Osteocyte (in vitro differentiated cells): Measurements from ENCODE around the gene XRCC4. TPM values are rescaled to one million over a fixed set of nuclear protein-coding genes. Genes with fewer than 3 reads are reported as not detected.

ENCODE experiments used
- DNase-seq: peaks from one replicate; pipeline ENCODE4 v3.0.0; 2021; ENCODE audit warnings: mixed read lengths; ENCODE audit not compliant: unreplicated experiment; ENCODE audit errors: extremely low spot score
- H3K27ac Mint-ChIP-seq: one replicate; pipeline ENCODE4 v1.8.0; 2021; ENCODE audit warnings: mild to moderate bottlenecking, mixed read lengths; ENCODE audit not compliant: unreplicated experiment
- H3K27me3 Mint-ChIP-seq: one replicate; pipeline ENCODE4 v1.8.0; 2021; ENCODE audit warnings: mixed read lengths; ENCODE audit not compliant: unreplicated experiment
- H3K36me3 Mint-ChIP-seq: one replicate; pipeline ENCODE4 v1.8.0; 2021; ENCODE audit warnings: mixed read lengths; ENCODE audit not compliant: unreplicated experiment
- H3K4me1 Mint-ChIP-seq: one replicate; pipeline ENCODE4 v1.8.0; 2021; ENCODE audit warnings: mixed read lengths; ENCODE audit not compliant: unreplicated experiment
- H3K4me3 Mint-ChIP-seq: one replicate; pipeline ENCODE4 v1.8.0; 2021; ENCODE audit warnings: mild to moderate bottlenecking, moderate library complexity, mixed read lengths; ENCODE audit not compliant: unreplicated experiment
- H3K9me3 Mint-ChIP-seq: one replicate; pipeline ENCODE4 v1.8.0; 2021; ENCODE audit warnings: mixed read lengths; ENCODE audit not compliant: unreplicated experiment
- total RNA-seq: library from RNA; stranded (reverse); gene quantifications from 2 replicates; pipeline ENCODE4 v1.2.1, GENCODE V29; 2021
- TF ChIP-seq, protein P1 (sequence below): fragments of 200-600 bp; sonication (generic); IDR thresholded peaks from 2 replicates; pipeline ENCODE4 v1.5.0; 2021; ENCODE audit warnings: antibody characterized with exemption, mild to moderate bottlenecking, moderate library complexity

Gene XRCC4
- total RNA-seq, 1 donor from 2014 or later: 4.2 TPM

DNA sequence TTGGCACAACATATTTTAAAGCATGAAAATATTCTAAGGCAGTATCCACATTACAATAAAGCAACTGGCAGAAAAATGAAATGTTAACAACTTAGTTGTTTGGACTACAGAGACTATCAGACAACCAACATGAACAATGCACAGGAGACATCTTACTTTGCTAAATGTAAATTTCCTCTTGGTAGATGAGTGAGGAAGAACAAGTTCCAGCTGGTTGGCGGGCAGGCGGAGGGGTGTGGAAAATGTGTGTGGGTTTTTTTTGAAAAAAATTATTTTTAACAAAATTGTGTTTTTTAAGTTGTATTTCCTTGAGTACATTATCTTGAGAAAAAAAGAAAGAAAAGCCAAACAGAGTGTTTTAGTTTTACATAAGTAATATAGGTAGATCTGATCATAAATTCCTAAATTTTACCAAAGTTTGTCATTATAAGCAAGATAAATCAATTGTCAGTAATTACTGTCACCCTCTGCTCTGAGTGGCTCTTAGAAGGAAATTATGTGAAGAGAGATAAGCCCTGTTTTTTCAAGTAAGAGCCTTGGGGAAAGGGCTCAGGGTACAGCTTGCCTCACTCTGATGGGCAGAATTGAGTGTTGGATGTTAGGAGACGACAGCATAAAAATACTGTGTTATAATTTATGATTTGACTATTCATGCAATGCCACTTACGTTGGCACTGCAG lies 42.7 kb upstream of the XRCC4 start:
- Mint-ChIP-seq H3K9me3 (no peaks in the 10 kb centered on the region), H3K4me1 (peaks cover 3% of the 10 kb centered on the region), H3K36me3 (no peaks in the 10 kb centered on the region), H3K27me3 (no peaks in the 10 kb centered on the region), H3K4me3 (no peak overlapping the region), H3K27ac (no peak overlapping the region)
- TF ChIP-seq, protein P1, sequence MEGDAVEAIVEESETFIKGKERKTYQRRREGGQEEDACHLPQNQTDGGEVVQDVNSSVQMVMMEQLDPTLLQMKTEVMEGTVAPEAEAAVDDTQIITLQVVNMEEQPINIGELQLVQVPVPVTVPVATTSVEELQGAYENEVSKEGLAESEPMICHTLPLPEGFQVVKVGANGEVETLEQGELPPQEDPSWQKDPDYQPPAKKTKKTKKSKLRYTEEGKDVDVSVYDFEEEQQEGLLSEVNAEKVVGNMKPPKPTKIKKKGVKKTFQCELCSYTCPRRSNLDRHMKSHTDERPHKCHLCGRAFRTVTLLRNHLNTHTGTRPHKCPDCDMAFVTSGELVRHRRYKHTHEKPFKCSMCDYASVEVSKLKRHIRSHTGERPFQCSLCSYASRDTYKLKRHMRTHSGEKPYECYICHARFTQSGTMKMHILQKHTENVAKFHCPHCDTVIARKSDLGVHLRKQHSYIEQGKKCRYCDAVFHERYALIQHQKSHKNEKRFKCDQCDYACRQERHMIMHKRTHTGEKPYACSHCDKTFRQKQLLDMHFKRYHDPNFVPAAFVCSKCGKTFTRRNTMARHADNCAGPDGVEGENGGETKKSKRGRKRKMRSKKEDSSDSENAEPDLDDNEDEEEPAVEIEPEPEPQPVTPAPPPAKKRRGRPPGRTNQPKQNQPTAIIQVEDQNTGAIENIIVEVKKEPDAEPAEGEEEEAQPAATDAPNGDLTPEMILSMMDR: no peak
- DNase-seq: no peak

- TF ChIP-seq, protein P1: no peak
Observed at GRCh38 chr5:83035373-83036100, 41.8 kb upstream of the XRCC4 start.

GRCh38 chr5:83036991-83037575 lies 40.3 kb upstream of the XRCC4 start:
- Mint-ChIP-seq H3K4me1 (no peaks in the 10 kb centered on the region), H3K36me3 (no peaks in the 10 kb centered on the region), H3K4me3 (no peak overlapping the region), H3K27ac (no peak overlapping the region), H3K9me3 (no peaks in the 10 kb centered on the region), H3K27me3 (no peaks in the 10 kb centered on the region)
- DNase-seq: no peak
- TF ChIP-seq, protein P1: no peak

More at GRCh38 chr5:83035373-83036100, 41.8 kb upstream of the XRCC4 start:
- no peaks in the 10 kb centered on the region for H3K27me3 Mint-ChIP-seq
- no peaks in the 10 kb centered on the region for H3K36me3 Mint-ChIP-seq
- no peaks in the 10 kb centered on the region for H3K9me3 Mint-ChIP-seq
- H3K27ac Mint-ChIP-seq: no peak overlapping the region
- no peaks in the 10 kb centered on the region for H3K4me1 Mint-ChIP-seq
- H3K4me3 Mint-ChIP-seq: no peak overlapping the region
- DNase-seq: no peak

GRCh38 chr5:83038924-83039323 lies 38.4 kb upstream of the XRCC4 start:
- Mint-ChIP-seq H3K27ac (no peak overlapping the region), H3K27me3 (no peaks in the 10 kb centered on the region), H3K36me3 (peaks cover 3% of the 10 kb centered on the region), H3K4me3 (no peak overlapping the region), H3K4me1 (no peaks in the 10 kb centered on the region), H3K9me3 (no peaks in the 10 kb centered on the region)
- TF ChIP-seq, protein P1: no peak
- no peak for DNase-seq

GRCh38 chr5:83042507-83042906 lies 34.8 kb upstream of the XRCC4 start:
- no peak overlapping the region for H3K27ac Mint-ChIP-seq
- no peaks in the 10 kb centered on the region for H3K4me1 Mint-ChIP-seq
- no peaks in the 10 kb centered on the region for H3K9me3 Mint-ChIP-seq
- no peaks in the 10 kb centered on the region for H3K27me3 Mint-ChIP-seq
- no peak for DNase-seq
- peaks cover 3% of the 10 kb centered on the region for H3K36me3 Mint-ChIP-seq
- TF ChIP-seq, protein P1: no peak
- no peak overlapping the region for H3K4me3 Mint-ChIP-seq
